GM12864 (cell line): Measurements from ENCODE around the gene RPS14.
"Not testable (repeated sequence)": the region's sequence is repeated elsewhere in the genome, so short reads cannot be mapped to it uniquely, and the experiment has no call there.

ENCODE experiments used
- DNase-seq: peaks from one replicate; pipeline ENCODE4 v3.0.0-alpha.2; 2011; ENCODE audit warnings: low read depth
- H3K4me3 ChIP-seq: 2 replicates; pipeline ENCODE4 v1.5.1; 2011; ENCODE audit warnings: mild to moderate bottlenecking, low read depth, low read length, control low read depth
- TF ChIP-seq, protein P1 (sequence below): IDR thresholded peaks from 2 replicates; pipeline ENCODE4 v1.5.1; 2011; ENCODE audit warnings: low read depth, mild to moderate bottlenecking, moderate library complexity, low read length, control low read depth, inconsistent platforms; ENCODE audit errors: missing control alignments

Gene RPS14

DNA sequence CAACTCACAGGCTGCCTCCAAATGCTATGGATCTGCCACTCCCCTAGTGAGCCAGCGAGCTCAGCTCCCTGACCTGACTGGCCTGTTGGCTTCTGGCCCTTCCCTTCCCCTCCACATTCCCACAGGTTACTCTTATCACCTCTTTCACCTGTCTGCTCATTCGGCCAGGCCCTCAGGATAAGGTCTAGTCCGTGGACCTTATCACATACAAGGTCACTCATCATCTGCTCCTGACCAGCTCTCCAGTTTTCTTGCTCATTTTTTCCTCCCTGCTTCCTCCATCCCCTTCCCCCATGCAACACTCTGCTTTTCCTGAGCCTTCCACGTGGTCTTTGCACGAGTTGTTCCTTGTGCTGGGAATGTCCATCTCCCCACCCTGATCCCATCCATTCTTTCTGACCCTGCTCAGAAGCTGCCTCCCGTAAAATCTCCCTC lies 32.5 kb upstream of the RPS14 start:
- no peak overlapping the region for H3K4me3 ChIP-seq
- DNase-seq = no peak
- TF ChIP-seq, protein P1, sequence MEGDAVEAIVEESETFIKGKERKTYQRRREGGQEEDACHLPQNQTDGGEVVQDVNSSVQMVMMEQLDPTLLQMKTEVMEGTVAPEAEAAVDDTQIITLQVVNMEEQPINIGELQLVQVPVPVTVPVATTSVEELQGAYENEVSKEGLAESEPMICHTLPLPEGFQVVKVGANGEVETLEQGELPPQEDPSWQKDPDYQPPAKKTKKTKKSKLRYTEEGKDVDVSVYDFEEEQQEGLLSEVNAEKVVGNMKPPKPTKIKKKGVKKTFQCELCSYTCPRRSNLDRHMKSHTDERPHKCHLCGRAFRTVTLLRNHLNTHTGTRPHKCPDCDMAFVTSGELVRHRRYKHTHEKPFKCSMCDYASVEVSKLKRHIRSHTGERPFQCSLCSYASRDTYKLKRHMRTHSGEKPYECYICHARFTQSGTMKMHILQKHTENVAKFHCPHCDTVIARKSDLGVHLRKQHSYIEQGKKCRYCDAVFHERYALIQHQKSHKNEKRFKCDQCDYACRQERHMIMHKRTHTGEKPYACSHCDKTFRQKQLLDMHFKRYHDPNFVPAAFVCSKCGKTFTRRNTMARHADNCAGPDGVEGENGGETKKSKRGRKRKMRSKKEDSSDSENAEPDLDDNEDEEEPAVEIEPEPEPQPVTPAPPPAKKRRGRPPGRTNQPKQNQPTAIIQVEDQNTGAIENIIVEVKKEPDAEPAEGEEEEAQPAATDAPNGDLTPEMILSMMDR = no peak

DNA sequence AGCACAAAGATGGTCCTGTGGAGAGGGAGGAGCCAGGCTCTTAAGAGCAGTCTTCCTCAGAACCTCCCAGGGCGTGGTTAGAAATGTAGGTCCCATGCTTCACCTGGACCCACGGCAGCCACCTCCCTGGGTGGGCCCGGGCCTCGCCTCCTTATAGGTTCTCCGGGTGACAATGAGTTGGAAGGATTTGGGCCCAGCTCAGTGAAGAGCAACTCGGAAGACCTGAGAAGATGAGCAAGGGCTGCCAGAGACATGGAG lies 32.1 kb upstream of the RPS14 start:
- no peak overlapping the region for H3K4me3 ChIP-seq
- TF ChIP-seq, protein P1 = no peak
- no peak for DNase-seq

DNA sequence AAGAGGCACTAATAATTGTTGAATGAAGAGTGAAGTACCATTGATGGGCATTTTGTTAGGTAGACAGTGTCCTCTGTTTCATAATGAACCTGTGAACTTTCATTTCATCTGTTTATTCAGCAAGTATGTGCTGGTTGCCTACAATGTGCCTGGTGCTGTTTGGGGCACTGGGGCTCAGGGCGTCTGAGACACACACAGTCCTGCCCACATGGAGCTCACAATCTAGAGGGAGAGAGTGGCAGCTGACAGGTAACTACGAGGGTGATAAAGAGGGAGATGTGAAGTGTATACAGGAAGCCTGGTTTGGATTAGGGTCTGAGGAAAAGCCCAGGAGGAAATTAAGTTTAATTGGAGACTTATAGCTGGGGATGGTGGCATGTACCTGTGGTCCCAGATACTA lies 29.9 kb upstream of the RPS14 start:
- TF ChIP-seq, protein P1 = no peak
- no peak overlapping the region for H3K4me3 ChIP-seq
- no peak for DNase-seq

DNA sequence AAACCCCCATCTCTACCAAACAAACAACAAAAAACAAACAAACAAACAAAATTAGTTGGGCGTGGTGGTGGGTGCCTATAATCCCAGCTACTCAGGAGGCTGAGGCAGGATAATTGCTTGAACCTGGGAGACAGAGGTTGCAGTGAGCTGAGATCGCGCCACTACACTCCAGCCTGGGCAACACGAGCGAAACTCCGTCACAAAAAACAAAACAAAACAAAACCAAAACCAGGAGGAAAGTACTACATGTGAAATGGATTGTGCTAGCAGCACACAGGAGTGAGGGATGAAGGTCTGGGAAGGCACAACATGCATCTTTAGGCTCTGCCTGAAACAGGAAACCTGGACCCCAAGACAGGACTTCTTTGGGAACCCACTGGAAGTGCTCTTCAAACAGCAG lies 27.0 kb upstream of the RPS14 start:
- not testable (repeated sequence) for DNase-seq, H3K4me3 ChIP-seq

DNA sequence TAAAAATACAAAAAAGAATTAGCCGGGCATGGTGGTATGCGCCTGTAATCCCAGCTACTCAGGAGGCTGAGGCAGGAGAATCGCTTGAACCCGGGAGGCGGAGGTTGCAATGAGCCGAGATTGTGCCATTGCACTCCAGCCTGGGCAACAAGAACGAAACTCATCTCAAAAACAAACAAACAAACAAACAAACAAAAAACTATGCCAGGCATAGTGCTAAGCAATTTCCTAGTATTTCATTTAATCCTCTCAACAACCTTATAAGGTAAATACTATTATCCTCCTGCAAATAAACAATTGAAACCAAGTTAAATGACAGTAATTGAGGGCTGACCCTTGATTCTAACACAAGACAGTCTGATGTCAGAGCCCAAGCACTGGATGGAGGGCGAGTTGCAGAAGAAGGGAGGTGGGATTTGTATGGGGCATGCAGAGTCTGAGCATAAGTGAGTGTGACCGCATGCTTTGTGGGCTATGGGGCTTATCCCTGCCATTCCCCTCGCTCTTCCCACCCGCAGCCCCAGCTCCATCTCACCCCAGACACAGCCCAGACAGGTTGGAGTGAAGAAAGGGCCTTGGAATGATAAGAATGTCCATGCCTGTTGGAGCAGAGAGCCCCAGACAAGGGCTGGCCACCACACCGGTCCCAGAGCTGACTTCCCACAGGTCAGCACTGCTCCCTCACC lies 24.3 kb upstream of the RPS14 start:
- DNase-seq = no peak
- H3K4me3 ChIP-seq = no peak overlapping the region
- TF ChIP-seq, protein P1 = no peak

DNA sequence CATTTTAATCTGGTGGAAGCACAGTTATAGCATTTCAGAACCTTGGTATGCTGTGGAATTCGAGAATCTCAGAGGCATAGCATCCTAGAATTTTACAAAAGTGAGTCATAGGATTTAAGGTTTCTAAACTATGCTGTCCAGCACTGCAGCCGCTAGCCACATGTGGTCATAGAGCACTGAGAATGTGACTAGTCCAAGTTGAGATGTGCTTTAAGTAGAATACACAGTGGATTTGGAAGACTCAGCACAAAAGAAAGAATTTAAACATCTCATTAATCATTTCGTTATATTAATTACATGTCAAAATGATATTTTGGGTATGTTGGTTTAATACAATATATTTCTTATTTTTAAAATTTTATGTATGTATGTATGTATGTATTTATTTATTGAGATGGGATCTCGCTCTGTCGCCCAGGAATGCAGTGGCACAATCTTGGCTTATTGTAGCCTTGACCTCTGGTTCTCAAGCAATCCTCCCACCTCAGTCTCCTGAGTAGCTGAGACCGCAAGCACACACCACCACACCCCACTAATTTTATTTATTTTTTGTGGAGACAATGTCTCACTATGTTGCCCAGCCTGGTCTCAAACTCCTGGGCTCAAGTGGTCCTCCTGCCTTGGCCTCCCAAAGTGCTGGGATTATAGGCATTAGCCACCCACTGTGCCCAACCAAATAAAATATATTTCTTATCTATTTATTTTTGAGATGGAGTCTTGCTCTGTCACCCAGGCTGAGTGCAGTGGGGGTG lies 20.4 kb upstream of the RPS14 start:
- no peak overlapping the region for H3K4me3 ChIP-seq
- no peak for DNase-seq
- TF ChIP-seq, protein P1 = no peak

DNA sequence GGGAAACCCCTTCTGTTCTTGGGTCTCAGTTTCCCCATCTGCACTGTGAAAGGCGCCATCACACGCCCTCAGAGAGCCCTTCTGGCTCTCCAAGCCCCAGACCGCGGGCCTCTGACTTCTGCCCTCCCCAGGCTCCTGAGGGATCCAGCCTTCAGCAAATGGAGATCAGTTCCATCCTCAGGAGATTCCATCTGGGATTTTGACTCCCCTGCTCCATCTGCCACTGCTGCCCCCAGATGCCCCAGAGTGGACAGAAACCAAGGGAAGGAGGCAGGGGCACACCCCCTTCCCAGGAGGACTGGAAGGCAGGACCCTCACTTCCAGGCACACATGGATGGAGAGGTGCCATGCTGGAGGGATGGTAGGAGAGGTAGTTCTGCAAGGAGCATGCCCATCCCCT lies 18.7 kb upstream of the RPS14 start:
- DNase-seq = no peak
- TF ChIP-seq, protein P1 = no peak
- no peak overlapping the region for H3K4me3 ChIP-seq
